HEK293T (cell line): Measurements from ENCODE around the gene XPNPEP3.

ENCODE experiments used
- CTCF ChIA-PET: fragments of 350-600 bp; formaldehyde crosslinking; extraction: SDS; loops from one replicate; lab custom pipeline; 2021; ENCODE audit warnings: antibody characterized with exemption, inconsistent platforms; lab: Yijun Ruan, JAX
- POLR2A ChIA-PET: fragments of 350-600 bp; formaldehyde crosslinking; extraction: SDS; loops from one replicate; lab custom pipeline; 2020; ENCODE audit warnings: antibody characterized with exemption, inconsistent platforms; lab: Yijun Ruan, JAX
- DNase-seq: peaks from one replicate; pipeline ENCODE4 v3.0.0; 2012; ENCODE audit warnings: mixed read lengths; ENCODE audit errors: extremely low spot score
- ARNT ChIP-seq: fragments of 450-650 bp; IDR thresholded peaks from 2 replicates; pipeline ENCODE4 v1.6.1; 2017; ENCODE audit warnings: mild to moderate bottlenecking
- BHLHE40 ChIP-seq: fragments of 450-650 bp; IDR thresholded peaks from 2 replicates; pipeline ENCODE4 v1.6.1; 2016; ENCODE audit warnings: mild to moderate bottlenecking, moderate library complexity, borderline replicate concordance
- CTBP1 ChIP-seq: fragments of 450-650 bp; IDR thresholded peaks from 2 replicates; pipeline ENCODE4 v1.6.1; 2016; ENCODE audit warnings: borderline replicate concordance
- ELF4 ChIP-seq: fragments of 450-650 bp; IDR thresholded peaks from 2 replicates; pipeline ENCODE4 v1.6.1; 2017; ENCODE audit warnings: antibody characterized with exemption
- FOXA1 ChIP-seq: fragments of 450-650 bp; IDR thresholded peaks from 2 replicates; pipeline ENCODE4 v1.6.1; 2016; ENCODE audit warnings: mild to moderate bottlenecking
- FOXK2 ChIP-seq: fragments of 450-650 bp; IDR thresholded peaks from 2 replicates; pipeline ENCODE4 v1.6.1; 2016; ENCODE audit warnings: mild to moderate bottlenecking
- FOXM1 ChIP-seq: fragments of 450-650 bp; IDR thresholded peaks from 2 replicates; pipeline ENCODE4 v1.6.1; 2017; ENCODE audit warnings: mild to moderate bottlenecking, borderline replicate concordance
- HDGF ChIP-seq: fragments of 450-650 bp; IDR thresholded peaks from 2 replicates; pipeline ENCODE4 v1.6.1; 2017; ENCODE audit warnings: antibody characterized with exemption, borderline replicate concordance
- L3MBTL2 ChIP-seq: fragments of 450-650 bp; conservative IDR thresholded peaks from 2 replicates; pipeline ENCODE4 v1.6.1; 2016; ENCODE audit warnings: mild to moderate bottlenecking
- LEF1 ChIP-seq: fragments of 450-650 bp; IDR thresholded peaks from 2 replicates; pipeline ENCODE4 v1.6.1; 2017; ENCODE audit warnings: mild to moderate bottlenecking, borderline replicate concordance
- NFRKB ChIP-seq: fragments of 450-650 bp; IDR thresholded peaks from 2 replicates; pipeline ENCODE4 v1.6.1; 2016; ENCODE audit warnings: mild to moderate bottlenecking, moderate library complexity
- PKNOX1 ChIP-seq: fragments of 450-650 bp; IDR thresholded peaks from 2 replicates; pipeline ENCODE4 v1.6.1; 2016
- SP1 ChIP-seq: fragments of 450-650 bp; IDR thresholded peaks from 2 replicates; pipeline ENCODE4 v1.6.1; 2017
- SUZ12 ChIP-seq: fragments of 450-650 bp; IDR thresholded peaks from 2 replicates; pipeline ENCODE4 v1.6.1; 2016; ENCODE audit warnings: mild to moderate bottlenecking
- TARDBP ChIP-seq: fragments of 450-650 bp; IDR thresholded peaks from 2 replicates; pipeline ENCODE4 v1.6.1; 2016
- ZNF384 ChIP-seq: fragments of 450-650 bp; IDR thresholded peaks from 2 replicates; pipeline ENCODE4 v1.6.1; 2016

XPNPEP3 gene

GRCh38 chr22:40955571-40955970 lies 98.6 kb downstream of the XPNPEP3 start:
- no peak for DNase-seq
- POLR2A ChIA-PET, result no interaction called here

GRCh38 chr22:40957601-40958000 lies 100.7 kb downstream of the XPNPEP3 start:
- ChIA-PET POLR2A (interaction anchor here (1.0 kb wide), 1 partner anchor 9 kb away, joined by 3 read pairs; no protein-coding TSS in a partner anchor), CTCF (no interaction called here)
- no peak for DNase-seq
- TF ChIP-seq HDGF, result no peak
- no peak for TF ChIP-seq NFRKB
- no peak for TF ChIP-seq FOXA1
- no peak for TF ChIP-seq ZNF384
- TF ChIP-seq TARDBP, result no peak
- no peak for TF ChIP-seq SUZ12
- TF ChIP-seq SP1, result no peak
- TF ChIP-seq L3MBTL2, result no peak

More at GRCh38 chr22:40955571-40955970, 98.6 kb downstream of the XPNPEP3 start:
- TF ChIP-seq HDGF, result no peak
- TF ChIP-seq L3MBTL2, result no peak
- TF ChIP-seq FOXA1, result no peak
- no peak for TF ChIP-seq SP1
- TF ChIP-seq CTBP1, result no peak
- CTCF ChIA-PET, result no interaction called here

GRCh38 chr22:40958299-40958698 lies 101.4 kb downstream of the XPNPEP3 start:
- POLR2A ChIA-PET, result interaction anchor here (1.0 kb wide), 1 partner anchor 9 kb away, joined by 3 read pairs; no protein-coding TSS in a partner anchor
- DNase-seq, result no peak
- CTCF ChIA-PET, result no interaction called here
- TF ChIP-seq FOXM1, result no peak
- no peak for TF ChIP-seq FOXA1
- TF ChIP-seq FOXK2, result no peak
- no peak for TF ChIP-seq BHLHE40
- TF ChIP-seq NFRKB, result no peak
- TF ChIP-seq ARNT, result no peak
- TF ChIP-seq CTBP1, result no peak

GRCh38 chr22:40960145-40960544 lies 103.2 kb downstream of the XPNPEP3 start:
- TF ChIP-seq CTBP1 (no peak), LEF1 (no peak), HDGF (no peak), TARDBP (no peak), SP1 (no peak), SUZ12 (no peak), FOXK2 (no peak), ARNT (no peak), PKNOX1 (no peak), L3MBTL2 (no peak), FOXM1 (no peak), BHLHE40 (no peak), NFRKB (no peak)
- no peak for DNase-seq
- ChIA-PET POLR2A (interaction anchor here (0.8 to 1.2 kb wide), 2 partner anchors 9 to 132 kb away, joined by 3 to 10 read pairs; partner anchors contain the start of genes EP300 and RBX1), CTCF (no interaction called here)

GRCh38 chr22:40965936-40966725 lies 109.2 kb downstream of the XPNPEP3 start:
- CTCF ChIA-PET, result no interaction called here
- DNase-seq, result no peak
- POLR2A ChIA-PET, result interaction anchor here (1.1 to 3.7 kb wide), 3 partner anchors 9 to 15 kb away, joined by 3 to 13 read pairs (median 6); partner anchors contain the start of gene RBX1
- TF ChIP-seq PKNOX1 (no peak), LEF1 (no peak), NFRKB (no peak), BHLHE40 (no peak), ELF4 (no peak), ARNT (no peak), ZNF384 (no peak), FOXK2 (no peak), SP1 (no peak), L3MBTL2 (no peak), FOXM1 (no peak), FOXA1 (no peak), TARDBP (no peak), SUZ12 (no peak), HDGF (no peak)

- ChIA-PET CTCF (no interaction called here), POLR2A (interaction anchor here (1.1 to 3.7 kb wide), 3 partner anchors 9 to 15 kb away, joined by 3 to 13 read pairs (median 6); partner anchors contain the start of gene RBX1)
- TF ChIP-seq FOXK2, result no peak
- TF ChIP-seq ELF4, result no peak
- TF ChIP-seq CTBP1, result no peak
- TF ChIP-seq LEF1, result no peak
- no peak for TF ChIP-seq L3MBTL2
- TF ChIP-seq ARNT, result no peak
- TF ChIP-seq HDGF, result no peak
- no peak for TF ChIP-seq SP1
- no peak for DNase-seq
These were observed 109.8 kb downstream of the XPNPEP3 start for GRCh38 chr22:40966726-40967085.
